SK-N-SH (cell line): ENCODE measurements around the gene METTL14. TPM values are rescaled to one million over a fixed set of nuclear protein-coding genes. Genes with fewer than 3 reads are reported as not detected.

Source experiments
- CTCF ChIA-PET: fragments of 300-600, 350-600 bp; formaldehyde crosslinking; extraction: SDS; loops from one replicate; lab custom pipeline; 2021; lab: Yijun Ruan, JAX
- POLR2A ChIA-PET: fragments of 350-600 bp; sonication (Branson Sonifier 250); formaldehyde crosslinking; extraction: SDS; loops from one replicate; lab custom pipeline; 2020; ENCODE audit warnings: antibody characterized with exemption, inconsistent platforms; lab: Yijun Ruan, JAX
- DNase-seq: peaks from one replicate; pipeline ENCODE4 v3.0.0; 2012
- H2AFZ ChIP-seq: fragments of 200-600 bp; sonication (generic); 2 replicates; pipeline ENCODE4 v1.8.1; 2016; ENCODE audit warnings: antibody characterized with exemption, mild to moderate bottlenecking, low read depth
- H3F3A ChIP-seq: fragments of 200-600 bp; sonication (generic); replicated peaks from 2 replicates; pipeline ENCODE3; 2016; ENCODE audit warnings: antibody characterized with exemption, mild to moderate bottlenecking; ENCODE audit not compliant: insufficient read depth
- H3K27ac ChIP-seq, 2 experiments: fragments of 200-500 bp in 1 of 2; fragments of 200-600 bp in 1 of 2; sonication (Bioruptor generic) in 1 of 2; sonication (generic), shearing (Covaris generic) in 1 of 2; 2 replicates each; pipeline versions ENCODE4 v1.5.1 to v1.6.1; 2014 to 2016; ENCODE audit warnings: low read depth in 2 of 2, inconsistent platforms in 1 of 2, low read length in 1 of 2, mild to moderate bottlenecking in 1 of 2, mixed read lengths in 1 of 2
- H3K27me3 ChIP-seq: fragments of 200-600 bp; sonication (generic), shearing (Covaris generic); 2 replicates; pipeline ENCODE4 v1.6.1; 2016; ENCODE audit warnings: mixed run types; ENCODE audit not compliant: insufficient read depth
- H3K36me3 ChIP-seq, 2 experiments: fragments of 200-500 bp in 1 of 2; fragments of 200-600 bp in 1 of 2; sonication (Bioruptor generic) in 1 of 2; sonication (generic) in 1 of 2; replicated peaks in 1 of 2; 2 replicates each; pipeline versions ENCODE3 to v1.5.1; 2014 to 2016; ENCODE audit warnings: low read length in 1 of 2, mild to moderate bottlenecking in 1 of 2; ENCODE audit not compliant: insufficient read depth in 2 of 2, control insufficient read depth in 1 of 2
- H3K4me1 ChIP-seq, 2 experiments: fragments of 200-500 bp in 1 of 2; fragments of 200-600 bp in 1 of 2; sonication (Bioruptor generic) in 1 of 2; sonication (generic), shearing (Covaris generic) in 1 of 2; 2 replicates each; pipeline versions ENCODE4 v1.5.1 to v1.6.1; 2014 to 2016; ENCODE audit warnings: low read depth in 1 of 2, low read length in 1 of 2, mixed run types in 1 of 2; ENCODE audit not compliant: insufficient read depth in 2 of 2, control insufficient read depth in 1 of 2
- H3K4me2 ChIP-seq: fragments of 200-600 bp; sonication (generic), shearing (Covaris generic); 2 replicates; pipeline ENCODE4 v1.6.1; 2017; ENCODE audit warnings: mixed run types
- H3K4me3 ChIP-seq, 2 experiments: fragments of 200-500 bp in 1 of 2; fragments of 200-600 bp in 1 of 2; sonication (Bioruptor generic) in 1 of 2; sonication (generic), shearing (Covaris generic) in 1 of 2; 2 replicates each; pipeline versions ENCODE4 v1.5.1 to v1.8.1; 2014 to 2016; ENCODE audit warnings: low read depth in 2 of 2, inconsistent platforms in 1 of 2, low read length in 1 of 2, mild to moderate bottlenecking in 1 of 2, mixed read lengths in 1 of 2, moderate library complexity in 1 of 2
- H3K79me2 ChIP-seq: fragments of 200-600 bp; sonication (generic); 2 replicates; pipeline ENCODE4 v1.8.1; 2017; ENCODE audit warnings: mild to moderate bottlenecking; ENCODE audit not compliant: insufficient read depth
- H3K9ac ChIP-seq: fragments of 200-600 bp; sonication (generic); 2 replicates; pipeline ENCODE4 v1.6.1; 2017; ENCODE audit warnings: mixed run types
- H3K9me2 ChIP-seq: fragments of 200-600 bp; sonication (generic); 2 replicates; pipeline ENCODE4 v1.6.1; 2017; ENCODE audit warnings: mixed run types
- H3K9me3 ChIP-seq: fragments of 200-600 bp; sonication (generic); 2 replicates; pipeline ENCODE4 v1.6.1; 2017; ENCODE audit warnings: mixed run types, mild to moderate bottlenecking, moderate library complexity
- H4K20me1 ChIP-seq: fragments of 200-600 bp; sonication (generic); 2 replicates; pipeline ENCODE4 v1.6.1; 2017; ENCODE audit warnings: mild to moderate bottlenecking, mixed run types; ENCODE audit not compliant: insufficient read depth
- CHD2 ChIP-seq: fragments of 150-350 bp; IDR thresholded peaks from 2 replicates; pipeline ENCODE4 v1.6.1; 2018; ENCODE audit warnings: low read length; ENCODE audit not compliant: partially characterized antibody
- FOSL2 ChIP-seq: IDR thresholded peaks from 2 replicates; pipeline ENCODE4 v1.4.0; 2012; ENCODE audit warnings: low read depth, mild to moderate bottlenecking, moderate library complexity, borderline replicate concordance
- FOXM1 ChIP-seq: IDR thresholded peaks from 2 replicates; pipeline ENCODE4 v1.4.0; 2012; ENCODE audit warnings: low read depth, mild to moderate bottlenecking
- GABPA ChIP-seq: IDR thresholded peaks from 2 replicates; pipeline ENCODE4 v1.4.0; 2012; ENCODE audit warnings: low read depth, mild to moderate bottlenecking
- JUND ChIP-seq: IDR thresholded peaks from 2 replicates; pipeline ENCODE4 v1.4.0; 2012
- MAX ChIP-seq: IDR thresholded peaks from 2 replicates; pipeline ENCODE4 v1.4.0; 2012; ENCODE audit warnings: low read depth
- MXI1 ChIP-seq: IDR thresholded peaks from 2 replicates; pipeline ENCODE4 v1.6.1; 2012; ENCODE audit warnings: mild to moderate bottlenecking, low read depth, low read length, improper control_type of control experiment
- NFIC ChIP-seq: IDR thresholded peaks from 2 replicates; pipeline ENCODE4 v1.4.0; 2012; ENCODE audit warnings: borderline replicate concordance
- NRF1 ChIP-seq: IDR thresholded peaks from 2 replicates; pipeline ENCODE4 v1.6.1; 2012; ENCODE audit warnings: low read depth, mild to moderate bottlenecking, low read length
- POLR2AphosphoS5 ChIP-seq: IDR thresholded peaks from 2 replicates; pipeline ENCODE4 v1.6.1; 2012; ENCODE audit warnings: low read depth, low read length
- RXRA ChIP-seq: IDR thresholded peaks from 2 replicates; pipeline ENCODE4 v1.4.0; 2012; ENCODE audit warnings: low read depth, mild to moderate bottlenecking, borderline replicate concordance
- SIN3A ChIP-seq: IDR thresholded peaks from 2 replicates; pipeline ENCODE4 v1.6.1; 2012; ENCODE audit warnings: low read depth, mild to moderate bottlenecking, low read length, moderate library complexity, borderline replicate concordance
- TCF12 ChIP-seq: IDR thresholded peaks from 2 replicates; pipeline ENCODE4 v1.4.0; 2012
- USF1 ChIP-seq: IDR thresholded peaks from 2 replicates; pipeline ENCODE4 v1.4.0; 2012; ENCODE audit warnings: low read depth, borderline replicate concordance
- WGBS: methylation state at CpG from one replicate; pipeline ENCODE4 v1.1.6; 2017; ENCODE audit warnings: low lambda C conversion rate; 5-methylcytosine and 5-hydroxymethylcytosine counted together
- polyA plus RNA-seq, 3 experiments: library from polyadenylated mRNA; depleted of rRNA; stranded (reverse); fragments of >200 nt; gene quantifications; 2 replicates each; pipeline ENCODE4 v1.2.3, GENCODE V29; 2012
- TF ChIP-seq, protein P1 (sequence below): fragments of 150-350 bp; IDR thresholded peaks from 2 replicates; pipeline ENCODE4 v1.6.1; 2017; ENCODE audit warnings: antibody characterized with exemption, low read length, low read depth, borderline replicate concordance

The METTL14 gene
- polyA plus RNA-seq, 1 of the 3 experiments (the other 2 are of a cell fraction) = 11.0 TPM

GRCh38 chr4:118716304-118716703 lies 31.1 kb downstream of the METTL14 start:
- no peak overlapping the region for H3K4me2 ChIP-seq
- H3K4me3 ChIP-seq = no peak overlapping the region
- no peaks in the 10 kb centered on the region for H3K79me2 ChIP-seq
- no peaks in the 10 kb centered on the region for H3K9me3 ChIP-seq
- POLR2A ChIA-PET = no interaction called here
- H3K9me2 ChIP-seq = no peaks in the 10 kb centered on the region
- peaks cover 57% of the 10 kb centered on the region for H3F3A ChIP-seq
- H2AFZ ChIP-seq = no peak overlapping the region
- H4K20me1 ChIP-seq = no peaks in the 10 kb centered on the region
- 94% methylated on average over 3 of the region's 3 CpGs for WGBS
- TF ChIP-seq NFIC (no peak), POLR2AphosphoS5 (0 out of 2 replicates have a peak, but pooled peaks have one; percentile 2), TCF12 (no peak), RXRA (no peak), NRF1 (no peak)
- CTCF ChIA-PET = no interaction called here
- H3K36me3 ChIP-seq = peaks cover 33 to 35% of the 10 kb centered on the region in 2 experiments
- H3K27ac ChIP-seq = no peak overlapping the region
- H3K9ac ChIP-seq = no peak overlapping the region
- H3K27me3 ChIP-seq = no peaks in the 10 kb centered on the region
- DNase-seq = no peak
- peaks cover 0 to 2% of the 10 kb centered on the region in 2 experiments; a peak in 2 of 4 replicates for H3K4me1 ChIP-seq

DNA sequence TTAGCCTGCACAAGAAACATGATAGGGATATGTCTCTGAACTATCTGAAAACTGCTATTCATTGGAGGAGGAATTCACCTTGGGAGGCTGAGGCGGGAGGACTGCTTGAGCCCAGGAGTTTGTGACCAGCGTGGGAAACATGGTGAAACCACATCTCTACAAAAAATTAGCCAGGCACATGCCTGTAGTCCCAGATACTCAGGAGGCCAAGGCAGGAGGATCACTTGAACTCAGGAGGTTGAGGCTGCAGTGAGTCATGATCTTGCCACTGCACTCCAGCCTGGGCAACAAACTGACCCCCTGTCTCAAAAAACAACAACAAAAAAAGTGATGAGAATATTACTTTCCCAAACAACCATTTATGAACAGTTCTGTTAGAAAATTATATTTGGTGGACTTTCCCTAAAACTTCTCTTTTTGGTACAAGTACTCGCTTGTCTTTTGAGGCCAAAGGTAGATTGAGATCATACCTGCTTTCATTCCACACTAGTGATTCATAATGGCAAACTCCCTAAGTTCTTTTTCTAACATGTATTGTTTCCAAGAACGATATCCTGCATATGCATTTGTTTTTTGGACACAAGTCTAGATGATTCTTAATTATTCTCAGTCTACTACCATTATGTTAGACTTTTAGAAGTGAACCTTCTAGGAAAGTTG lies 33.4 kb downstream of the METTL14 start:
- H3K79me2 ChIP-seq = no peaks in the 10 kb centered on the region
- CTCF ChIA-PET = interaction anchor here (0.9 kb wide), 2 partner anchors 10 to 471 kb away, joined by 3 read pairs; no protein-coding TSS in a partner anchor
- H3K9me2 ChIP-seq = no peaks in the 10 kb centered on the region
- H3K27ac ChIP-seq = no peak overlapping the region
- no peaks in the 10 kb centered on the region for H3K9me3 ChIP-seq
- no peak overlapping the region for H3K9ac ChIP-seq
- H3K36me3 ChIP-seq = peaks cover 42 to 52% of the 10 kb centered on the region in 2 experiments
- H3K4me2 ChIP-seq = no peak overlapping the region
- H2AFZ ChIP-seq = no peak overlapping the region
- WGBS = 96% methylated on average over 4 of the region's 4 CpGs
- H4K20me1 ChIP-seq = no peaks in the 10 kb centered on the region
- H3K4me1 ChIP-seq = no peaks in the 10 kb centered on the region
- POLR2A ChIA-PET = no interaction called here
- no peak for TF ChIP-seq MAX
- TF ChIP-seq POLR2AphosphoS5 = no peak
- no peak for TF ChIP-seq SIN3A
- TF ChIP-seq, protein P1, sequence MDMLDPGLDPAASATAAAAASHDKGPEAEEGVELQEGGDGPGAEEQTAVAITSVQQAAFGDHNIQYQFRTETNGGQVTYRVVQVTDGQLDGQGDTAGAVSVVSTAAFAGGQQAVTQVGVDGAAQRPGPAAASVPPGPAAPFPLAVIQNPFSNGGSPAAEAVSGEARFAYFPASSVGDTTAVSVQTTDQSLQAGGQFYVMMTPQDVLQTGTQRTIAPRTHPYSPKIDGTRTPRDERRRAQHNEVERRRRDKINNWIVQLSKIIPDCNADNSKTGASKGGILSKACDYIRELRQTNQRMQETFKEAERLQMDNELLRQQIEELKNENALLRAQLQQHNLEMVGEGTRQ = no peak
- no peak for TF ChIP-seq RXRA
- TF ChIP-seq JUND = no peak
- TF ChIP-seq GABPA = no peak
- TF ChIP-seq CHD2 = no peak
- TF ChIP-seq FOXM1 = no peak
- no peak for TF ChIP-seq FOSL2
- no peak for TF ChIP-seq USF1
- no peak for TF ChIP-seq MXI1
- TF ChIP-seq NFIC = no peak
- DNase-seq = no peak
- H3K27me3 ChIP-seq = no peaks in the 10 kb centered on the region
- H3K4me3 ChIP-seq = no peak overlapping the region
- peaks cover 50% of the 10 kb centered on the region for H3F3A ChIP-seq
